GM21723 (cell line): Measurements from ENCODE around the gene CLSTN1.
A peak's percentile ranks its signal among the peaks of the same experiment; 100 is the strongest.

Experiments used
- ATAC-seq: cut with Tn5 transposase; IDR thresholded peaks from one replicate; pipeline ENCODE4 v1.9.1; 2021; ENCODE audit warnings: mild to moderate bottlenecking, moderate library complexity; ENCODE audit not compliant: unreplicated experiment

CLSTN1 gene

DNA sequence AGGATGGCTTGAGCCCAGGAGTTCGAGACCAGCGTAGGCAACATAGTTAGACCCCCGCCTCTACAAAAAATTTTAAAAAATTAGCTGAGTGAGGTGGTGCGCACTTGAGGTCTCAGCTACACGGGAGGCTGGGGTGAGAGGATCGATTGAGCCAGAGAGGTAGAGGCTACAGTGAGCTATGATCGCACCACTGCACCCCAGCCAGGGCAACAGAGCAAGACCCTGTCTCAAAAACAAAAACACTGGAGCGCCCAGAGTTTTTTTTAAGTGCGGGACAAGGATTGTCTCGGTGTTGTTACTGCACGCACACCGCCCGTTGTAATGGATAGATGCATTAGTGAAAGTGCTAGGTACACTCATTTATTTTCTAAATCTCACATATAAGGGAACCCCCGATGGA, 135.2 kb downstream of the CLSTN1 start:
- no peak for ATAC-seq

DNA sequence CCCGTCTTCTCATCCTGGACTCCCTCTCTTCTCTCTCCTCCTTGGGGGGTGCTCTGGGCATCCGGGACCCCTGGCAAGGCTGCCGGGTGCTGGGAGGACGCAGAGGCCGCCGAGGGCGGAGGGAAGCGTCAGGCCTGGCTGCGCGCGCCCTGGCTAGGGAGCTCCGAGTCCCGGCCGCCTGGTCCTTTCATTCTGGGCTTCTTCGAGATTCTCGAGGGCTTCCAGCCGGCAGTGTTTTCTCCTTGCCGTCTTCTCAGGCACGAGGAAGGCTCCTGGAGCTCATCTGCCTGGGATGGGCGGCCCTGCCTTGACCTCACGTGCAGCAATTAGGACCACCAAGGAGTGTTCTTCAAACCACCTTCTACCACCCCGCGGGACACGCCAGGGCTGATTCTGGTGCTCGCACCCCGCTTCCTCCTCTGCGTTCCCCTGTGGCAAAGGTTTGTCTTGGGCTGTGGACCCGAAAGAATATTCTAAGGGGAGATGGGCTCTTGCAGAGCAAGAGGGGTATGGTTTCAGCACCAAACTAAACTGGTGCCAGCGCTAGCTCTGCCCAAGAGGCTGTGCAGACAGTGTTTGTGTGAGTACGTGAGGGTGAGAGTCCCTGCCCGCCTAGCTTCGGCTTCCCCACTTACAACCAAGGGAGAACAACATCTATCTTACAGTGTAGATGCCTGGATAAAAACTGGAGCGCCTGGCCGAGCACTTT, 135.7 kb downstream of the CLSTN1 start:
- peak; percentile 8 for ATAC-seq

DNA sequence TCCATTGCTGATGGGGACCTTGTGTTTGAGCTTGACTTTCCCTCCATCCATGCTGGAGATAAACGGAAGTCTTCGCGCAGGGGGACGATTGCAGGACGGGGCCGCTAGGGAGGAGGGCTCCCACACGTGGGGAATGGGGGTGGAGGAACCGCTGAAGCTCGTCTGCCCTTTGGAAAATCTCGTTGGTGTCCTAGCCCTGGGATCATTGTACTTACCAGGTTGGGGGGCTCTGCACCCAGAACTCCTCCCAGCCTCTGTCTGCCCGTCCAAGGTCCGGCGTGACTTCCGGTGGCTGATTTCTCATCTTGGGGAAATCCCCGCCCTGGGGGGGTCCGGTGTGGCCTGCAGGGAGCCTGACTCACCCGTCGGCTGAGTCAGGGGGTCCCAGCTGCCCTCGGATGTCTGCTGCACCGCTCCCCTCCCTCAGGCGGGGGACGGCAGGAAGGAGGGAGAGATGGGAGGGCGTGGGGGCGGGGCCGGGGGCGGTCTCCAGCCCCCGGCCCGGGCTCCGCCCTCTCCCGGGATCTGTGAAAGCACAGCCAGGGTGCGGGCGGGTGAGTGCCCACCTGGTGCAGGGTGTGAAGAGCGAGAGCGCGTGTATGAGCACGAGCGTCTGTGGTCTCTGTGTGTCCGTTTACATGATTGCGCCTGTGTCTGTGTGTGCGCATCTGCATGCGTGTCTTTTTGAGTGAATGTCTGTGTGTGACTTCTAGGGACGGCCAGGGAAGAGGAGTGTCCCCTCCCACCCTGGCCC, 136.5 kb downstream of the CLSTN1 start:
- peak; percentile 36 for ATAC-seq

DNA sequence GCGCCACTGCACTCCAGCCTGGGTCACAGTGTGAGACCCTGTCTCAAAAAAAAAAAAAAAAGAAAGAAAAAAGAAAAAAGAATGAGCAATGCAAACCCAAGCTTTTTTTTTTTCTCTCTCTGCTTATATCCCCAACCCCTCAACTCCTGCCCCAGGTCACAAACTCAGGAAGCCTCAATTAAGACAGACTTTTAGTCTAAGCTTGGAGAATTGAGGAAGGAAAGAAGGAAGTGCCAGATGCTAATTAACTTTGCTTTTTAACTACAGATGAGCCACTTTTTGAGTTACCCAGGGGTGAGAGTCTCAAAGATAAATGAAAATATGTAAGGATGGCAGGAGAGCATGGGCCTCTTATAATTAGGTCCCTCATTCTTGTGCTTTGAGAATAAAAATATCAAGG, 139.0 kb downstream of the CLSTN1 start:
- no peak for ATAC-seq

DNA sequence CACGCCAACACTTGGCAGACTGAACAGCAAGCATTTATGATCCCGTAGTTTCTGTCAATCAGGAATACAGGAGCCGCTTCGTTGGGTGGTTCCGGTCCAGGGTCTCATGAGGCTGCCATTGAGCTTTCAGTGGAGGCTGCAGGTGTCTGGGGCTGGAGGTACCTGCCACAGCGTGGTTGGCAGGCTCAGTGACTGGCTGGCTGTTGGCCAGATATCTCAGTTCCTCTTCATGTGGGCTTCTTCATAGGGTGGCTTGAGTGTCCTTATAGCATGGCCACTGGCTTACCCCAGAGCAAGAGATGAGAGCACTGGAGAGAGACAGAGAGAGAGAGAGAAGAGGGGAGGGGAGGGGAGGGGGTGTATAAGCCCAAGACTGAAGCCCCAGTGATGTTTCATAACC, 142.9 kb downstream of the CLSTN1 start:
- no peak for ATAC-seq

DNA sequence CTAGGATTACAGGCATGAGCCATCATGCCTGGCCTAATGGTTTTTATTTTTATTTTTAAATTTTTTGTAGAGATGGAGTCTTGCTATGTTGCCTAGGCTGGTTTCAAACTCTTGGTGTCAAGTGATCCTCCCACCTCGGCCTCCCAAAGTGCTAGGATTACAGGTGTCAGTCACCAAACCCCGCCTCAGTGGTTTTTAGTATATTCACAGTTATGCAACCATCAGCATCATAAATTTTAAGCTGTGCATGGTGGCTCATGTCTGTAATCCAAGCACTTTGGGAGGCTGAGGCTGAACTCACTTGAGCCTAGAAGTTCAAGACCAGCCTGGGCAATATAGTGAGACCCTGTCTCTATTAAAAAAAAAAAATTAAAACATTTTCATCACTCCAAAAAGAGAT, 143.7 kb downstream of the CLSTN1 start:
- no peak for ATAC-seq
